KBM-7 (cell line): ENCODE results near the gene MAPK1IP1L.
A peak's percentile ranks its signal among the peaks of the same experiment; 100 is the strongest.
"Not testable (repeated sequence)": the region's sequence is repeated elsewhere in the genome, so short reads cannot be mapped to it uniquely, and the experiment has no call there.

Experiments used
- DNase-seq: peaks from one replicate; pipeline ENCODE4 v3.0.0-alpha.2; 2015
- in situ Hi-C: fragments of 300-500 bp; cut with MboI; formaldehyde crosslinking; loops from 2 replicates; pipeline ENCODE4 v1.14.3; 2020; ENCODE audit warnings: low sequenced_read_pairs, low pct_unique_long_range_greater_than_20kb, mixed read lengths

MAPK1IP1L gene

DNA sequence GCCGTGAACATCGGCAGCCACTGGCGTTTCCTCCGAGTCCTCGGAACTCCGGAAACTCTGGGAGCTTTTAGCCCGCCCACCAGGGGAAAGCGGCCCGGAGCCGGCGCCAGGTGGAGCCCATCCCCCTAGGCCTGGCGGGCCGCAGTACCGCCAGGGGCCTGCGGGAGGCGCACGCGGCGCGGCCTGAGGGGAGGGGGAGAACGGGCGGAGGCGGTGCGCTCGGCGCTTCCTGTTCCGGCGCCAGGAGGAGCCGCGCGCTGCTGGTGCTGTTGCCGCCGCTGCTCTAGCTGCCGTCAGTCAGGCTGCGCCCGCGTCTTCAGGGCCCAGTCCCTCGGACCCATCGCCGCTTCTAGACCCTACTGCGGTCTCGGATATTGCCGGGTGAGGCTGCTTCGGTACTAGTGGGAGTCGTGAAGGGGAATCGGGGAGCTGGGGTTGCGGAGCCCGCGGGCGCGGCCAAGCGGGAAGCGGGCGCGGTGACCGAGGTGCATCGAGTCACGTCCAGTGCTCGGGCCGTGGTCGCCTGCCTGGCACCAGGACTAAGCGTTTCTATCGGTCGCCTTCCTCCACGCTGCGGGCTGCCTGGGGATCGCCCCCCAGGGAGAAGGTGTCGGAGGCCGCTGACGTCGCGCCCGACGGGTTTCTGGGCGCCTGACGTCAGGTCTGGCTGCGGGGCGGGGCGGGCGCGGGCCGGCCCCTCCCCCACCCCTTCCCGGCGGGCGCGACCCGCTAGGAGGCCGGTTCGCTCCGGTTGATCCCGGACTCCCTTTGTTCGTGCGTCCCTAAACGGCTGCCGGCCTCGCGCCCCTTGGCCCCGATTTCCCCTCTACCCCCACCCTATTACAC, at the start of gene MAPK1IP1L:
MAPK1IP1L (plus strand) TSS at position 225 of the 846 bp plus-strand sequence. CDS start 10,037 bp downstream, outside the sequence.
- in situ Hi-C loops = no loop called here
- DNase-seq = peak; percentile 97

DNA sequence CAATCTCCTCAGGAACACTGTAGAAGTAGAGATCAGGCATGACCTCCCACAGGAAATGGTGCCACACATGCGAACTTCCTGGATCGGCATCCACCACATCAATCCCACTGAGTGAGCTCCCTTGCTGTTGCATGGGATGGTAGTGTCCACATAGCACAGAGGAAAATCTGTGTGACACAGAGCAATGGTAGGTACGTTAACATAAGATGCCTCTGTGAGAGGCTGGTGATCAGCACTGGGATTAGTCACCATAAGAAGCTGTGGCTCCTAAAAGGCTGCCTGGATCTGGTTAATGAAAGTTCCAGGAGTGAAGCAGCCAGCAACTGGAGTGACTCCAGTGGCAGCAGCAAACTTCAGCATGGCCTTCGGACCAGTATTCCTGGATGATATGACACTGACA, 46.4 kb upstream of the MAPK1IP1L start:
- in situ Hi-C loops = no loop called here
- DNase-seq = no peak

DNA sequence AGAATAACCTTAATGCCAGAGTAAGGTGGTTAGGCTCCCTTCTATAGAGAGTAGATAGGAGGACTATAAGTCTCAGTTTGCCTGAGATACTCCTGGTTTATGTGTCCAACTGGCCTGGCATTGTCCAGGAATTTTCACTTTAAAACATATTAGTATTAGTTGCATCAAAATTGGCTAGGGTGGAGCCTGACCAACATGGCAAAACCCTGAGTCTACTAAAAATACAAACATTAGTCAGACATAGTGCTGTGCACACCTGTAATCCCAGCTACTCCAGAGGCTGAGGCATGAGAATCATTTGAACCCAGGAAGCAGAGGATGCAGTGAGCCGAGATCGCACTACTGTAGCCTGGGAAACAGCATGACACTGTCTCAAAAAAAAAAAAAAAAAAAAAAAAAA, 36.4 kb upstream of the MAPK1IP1L start:
- in situ Hi-C loops = no loop called here
- no peak for DNase-seq

DNA sequence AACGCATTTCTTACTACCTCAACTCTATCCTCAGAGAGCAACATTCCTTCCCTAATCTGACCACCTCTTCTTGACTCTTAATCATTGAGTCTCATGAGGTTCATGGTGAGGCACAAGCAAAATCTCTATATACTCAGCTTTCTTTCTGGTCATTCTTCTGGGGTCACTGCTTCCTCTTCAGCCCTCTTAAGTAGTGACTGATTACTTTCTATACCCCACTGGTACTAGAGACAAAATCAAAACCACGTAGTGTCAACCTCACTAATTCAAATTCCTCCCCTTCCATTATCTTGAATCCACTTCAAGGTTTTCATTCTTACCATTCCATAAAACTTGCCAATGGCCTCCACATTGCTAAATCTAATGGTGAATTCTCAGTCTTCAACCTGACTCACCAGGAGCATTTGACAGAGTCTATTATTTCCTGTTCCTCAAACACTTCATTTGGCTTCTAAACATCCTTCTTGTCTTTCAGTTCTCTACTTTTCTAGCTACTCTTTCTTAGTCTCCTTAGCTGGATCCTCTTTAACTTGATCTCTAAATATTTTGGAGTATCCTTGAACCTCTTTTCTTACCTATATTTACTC, 31.4 kb upstream of the MAPK1IP1L start:
- in situ Hi-C loops = no loop called here
- DNase-seq = no peak

DNA sequence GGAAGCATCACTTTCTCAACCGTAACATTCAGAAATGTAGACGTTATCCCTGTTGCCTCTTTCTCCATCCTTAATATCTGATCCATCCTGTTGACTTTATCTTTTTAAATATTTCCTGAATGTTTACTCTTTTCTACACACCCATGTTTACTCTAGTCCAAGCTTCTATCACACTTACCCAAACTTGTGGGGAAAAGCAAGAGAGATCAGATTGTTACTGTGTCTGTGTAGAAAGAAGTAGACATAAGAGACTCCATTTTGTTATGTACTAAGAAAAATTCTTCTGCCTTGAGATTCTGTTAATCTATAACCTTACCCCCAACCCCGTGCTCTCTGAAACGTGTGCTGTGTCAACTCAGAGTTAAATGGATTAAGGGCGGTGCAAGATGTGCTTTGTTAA, 27.1 kb upstream of the MAPK1IP1L start:
- in situ Hi-C loops = not testable (repeated sequence)

DNA sequence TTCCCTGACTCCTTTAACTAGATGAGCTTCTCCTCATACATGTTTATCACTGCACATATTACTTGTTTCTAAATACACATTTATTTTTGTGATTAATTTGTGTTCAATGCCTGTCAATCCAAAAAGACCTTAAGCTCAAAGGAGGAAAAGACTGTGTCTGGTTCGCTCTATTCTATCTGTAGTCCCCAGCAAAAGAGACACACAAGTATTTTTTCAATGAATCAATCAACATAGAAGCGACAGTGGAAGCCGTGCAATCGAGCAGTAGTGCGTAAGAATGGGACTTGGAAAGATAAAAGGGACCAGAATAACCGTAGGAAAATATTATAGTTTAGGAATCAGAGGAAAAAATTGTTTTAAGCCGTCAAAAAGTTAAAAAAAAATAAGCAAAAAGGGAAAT, 25.5 kb upstream of the MAPK1IP1L start:
- in situ Hi-C loops = no loop called here
- DNase-seq = no peak

More for the DNA sequence above, 27.1 kb upstream of the MAPK1IP1L start:
- DNase-seq = not testable (repeated sequence)

DNA sequence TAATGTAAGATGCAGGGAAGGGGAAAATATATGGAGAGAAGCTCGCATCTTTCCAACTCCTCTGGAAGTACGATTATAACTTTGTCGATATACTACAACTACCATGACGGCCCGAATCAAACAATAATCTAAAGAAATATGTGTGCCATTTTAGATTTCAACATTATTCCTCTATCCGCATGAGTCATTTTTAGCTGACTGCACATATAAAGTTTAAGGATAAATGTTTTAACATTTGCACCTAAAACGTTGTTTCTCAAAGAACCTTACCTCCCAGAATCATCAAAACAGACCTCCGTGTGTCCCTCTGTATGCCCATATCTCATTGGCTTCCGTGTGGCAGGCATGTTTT, 25.0 kb upstream of the MAPK1IP1L start:
- DNase-seq = no peak
- in situ Hi-C loops = no loop called here

DNA sequence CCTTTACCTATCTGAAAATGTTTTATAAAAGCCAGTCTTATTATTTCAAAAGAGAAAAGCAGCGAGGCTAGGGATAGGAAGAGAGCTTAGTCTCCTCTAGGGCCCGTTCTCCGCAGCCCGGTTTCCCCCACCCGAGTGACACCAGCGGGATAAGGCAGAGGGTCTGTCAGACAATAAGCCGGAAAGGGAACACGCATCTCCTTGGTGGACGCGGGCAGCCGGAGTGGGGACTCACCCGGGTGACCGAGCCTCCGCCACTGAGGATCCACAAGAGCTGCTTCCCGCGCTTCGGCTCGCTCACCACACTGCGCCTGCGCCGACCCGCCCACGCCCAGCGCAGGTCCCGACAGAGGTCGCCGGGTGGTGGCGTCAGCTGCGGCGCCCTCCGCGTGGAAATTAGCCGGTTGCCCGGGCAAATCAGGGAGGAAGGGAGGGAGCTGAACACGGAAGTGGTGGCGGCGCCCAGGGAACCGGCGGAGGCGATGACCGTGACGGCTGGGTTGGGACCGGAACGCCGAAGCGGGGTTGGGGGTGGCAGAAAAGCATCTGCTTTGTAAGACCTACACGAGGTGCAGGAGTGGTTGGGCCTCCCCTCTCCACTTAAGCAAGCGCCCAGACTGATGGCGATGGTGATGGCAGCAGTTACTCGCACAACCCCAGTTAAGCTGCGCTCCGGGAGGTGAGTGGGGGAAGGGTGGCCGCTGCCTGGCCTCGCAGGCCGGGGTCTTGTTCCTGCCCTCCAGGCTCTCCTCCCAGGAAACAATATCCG, 24.5 kb upstream of the MAPK1IP1L start, which contains the start of the genes SOCS4 and WDHD1:
SOCS4 (plus strand) TSS at position 444 of the 769 bp plus-strand sequence. CDS start 15,806 bp downstream, outside the sequence.
WDHD1 (minus strand) TSS at position 307 of the 769 bp plus-strand sequence. CDS start 312 bp downstream, outside the sequence.
- in situ Hi-C loops = no loop called here
- peak; percentile 97 for DNase-seq

DNA sequence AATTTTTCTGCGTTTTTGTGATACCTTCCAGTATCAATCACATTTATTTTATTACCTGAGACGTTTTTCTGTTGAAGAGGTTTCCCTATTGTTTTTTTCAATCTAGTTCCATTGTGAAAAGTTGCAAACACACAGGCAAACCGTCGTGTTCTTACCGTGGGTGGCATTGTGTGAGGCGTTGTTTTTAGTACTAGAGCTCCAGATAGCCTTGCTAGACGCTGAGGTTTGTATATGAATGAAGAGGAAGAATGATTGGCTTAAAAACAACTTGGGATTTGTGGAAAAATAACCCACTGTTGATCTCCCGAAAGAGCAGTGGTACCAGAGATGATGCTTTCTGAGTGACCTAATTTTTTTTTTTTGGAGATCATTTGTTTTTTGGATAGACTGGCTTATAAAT, 23.4 kb upstream of the MAPK1IP1L start:
- in situ Hi-C loops = no loop called here
- no peak for DNase-seq

DNA sequence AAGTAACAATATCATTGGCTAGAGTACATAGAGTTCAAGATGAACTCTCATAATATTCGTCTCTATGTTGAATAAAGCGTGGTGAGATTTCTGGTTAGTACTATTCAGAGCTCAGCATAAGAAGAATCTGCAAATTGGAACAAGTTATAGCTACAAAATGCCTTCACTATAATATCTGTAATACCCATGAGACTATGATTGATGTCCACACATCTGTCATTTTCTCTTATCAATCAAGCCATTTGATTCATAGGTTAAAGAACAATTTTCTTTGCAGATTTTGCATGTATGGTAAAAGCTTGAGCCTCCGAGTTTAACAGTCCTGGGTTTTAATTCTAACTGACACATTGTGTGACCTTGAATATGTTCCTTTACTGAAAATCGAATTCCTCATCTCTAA, 23.0 kb upstream of the MAPK1IP1L start:
- in situ Hi-C loops = no loop called here

DNA sequence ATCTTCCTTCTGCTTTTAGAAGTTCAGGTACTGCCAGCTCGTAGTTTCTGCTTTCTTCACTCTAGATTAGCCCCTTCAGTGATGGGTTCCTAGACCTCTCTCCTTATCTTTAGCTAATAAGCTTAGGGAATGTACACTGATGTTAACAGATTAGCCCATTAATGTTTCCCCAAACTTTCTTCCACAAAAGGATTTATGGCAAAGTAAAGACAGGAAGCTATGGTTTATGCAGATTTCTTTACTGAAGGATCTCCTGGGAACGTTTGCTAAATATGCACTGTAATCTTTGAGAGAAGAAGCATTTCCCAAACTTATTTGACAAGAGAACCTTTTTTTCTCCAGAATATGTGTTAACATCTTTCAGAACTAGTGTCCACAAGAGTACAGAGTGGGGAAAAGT, 20.3 kb upstream of the MAPK1IP1L start:
- no peak for DNase-seq
- in situ Hi-C loops = no loop called here

More for the DNA sequence above, 23.0 kb upstream of the MAPK1IP1L start:
- DNase-seq = no peak

DNA sequence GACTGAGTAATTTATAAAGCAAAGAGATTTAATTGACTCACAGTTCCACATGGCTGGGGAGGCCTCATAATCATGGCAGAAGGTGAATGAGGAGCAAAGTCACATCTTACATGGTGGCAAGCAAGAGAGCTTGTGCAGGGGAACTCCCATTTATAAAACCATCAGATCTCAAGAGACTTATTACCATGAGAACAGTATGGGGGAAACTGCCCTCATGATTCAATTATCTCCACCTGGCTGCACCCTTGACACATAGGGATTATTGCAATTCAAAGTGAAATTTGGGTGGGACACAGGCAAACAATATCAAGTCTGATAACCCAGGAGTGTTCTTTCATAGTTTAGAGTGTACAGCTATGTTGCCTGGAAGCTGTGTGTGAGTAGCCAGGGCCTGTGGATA, 13.5 kb upstream of the MAPK1IP1L start:
- DNase-seq, in situ Hi-C loops: not testable (repeated sequence)

DNA sequence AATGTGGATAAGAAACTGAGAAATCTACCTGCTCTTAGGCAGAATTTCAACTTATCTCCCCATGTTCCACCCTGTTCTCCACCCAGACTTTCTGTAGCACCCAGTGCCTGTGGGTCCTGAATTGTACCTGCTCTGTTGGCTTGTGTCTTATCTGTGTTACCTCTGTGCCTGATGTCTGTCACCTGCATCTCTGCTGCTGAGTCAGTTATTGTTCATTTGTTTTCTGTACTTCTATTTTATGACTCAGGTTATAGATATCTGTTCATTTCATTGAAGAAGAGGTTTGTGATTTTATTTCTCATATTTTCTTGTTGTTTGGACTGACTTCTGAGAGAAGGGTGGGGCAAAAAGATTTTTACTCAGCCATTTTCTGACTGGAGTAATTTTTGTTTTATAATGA, 12.7 kb upstream of the MAPK1IP1L start:
- no peak for DNase-seq
- in situ Hi-C loops = no loop called here

DNA sequence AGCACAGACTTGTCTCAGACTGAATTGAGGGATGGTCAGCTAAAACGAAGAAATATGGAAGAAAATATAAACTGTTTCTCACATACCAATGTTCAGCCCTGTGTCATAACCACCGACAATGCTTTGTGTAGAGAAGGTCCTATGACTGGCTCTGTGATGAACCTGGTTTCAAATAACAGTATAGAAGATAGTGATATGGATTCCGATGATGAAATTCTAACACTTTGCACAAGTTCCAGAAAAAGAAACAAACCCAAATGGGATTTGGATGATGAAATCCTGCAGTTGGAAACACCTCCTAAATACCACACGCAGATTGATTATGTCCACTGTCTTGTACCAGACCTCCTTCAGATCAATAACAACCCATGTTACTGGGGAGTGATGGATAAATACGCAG, 7.9 kb upstream of the MAPK1IP1L start:
- in situ Hi-C loops = no loop called here
- DNase-seq = no peak

DNA sequence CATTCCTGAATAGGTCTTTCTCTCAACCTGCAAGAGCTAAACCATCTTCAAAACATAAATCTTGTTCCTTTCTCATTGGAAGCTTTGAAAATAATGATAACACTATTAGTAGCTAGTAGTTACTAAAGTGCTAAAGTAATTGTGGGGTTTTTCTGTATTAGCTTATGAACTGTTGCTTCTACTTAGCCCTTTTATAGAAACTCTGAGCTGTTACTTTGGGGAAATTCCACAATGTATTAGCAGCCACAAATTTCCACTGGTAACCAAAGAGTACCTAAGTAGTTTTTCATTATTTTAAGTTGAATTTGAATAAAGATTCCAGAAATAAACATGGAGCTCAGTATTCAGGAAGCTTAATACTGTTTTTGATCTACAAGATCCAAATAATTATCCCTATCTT, 6.4 kb upstream of the MAPK1IP1L start:
- no peak for DNase-seq
- in situ Hi-C loops = no loop called here

DNA sequence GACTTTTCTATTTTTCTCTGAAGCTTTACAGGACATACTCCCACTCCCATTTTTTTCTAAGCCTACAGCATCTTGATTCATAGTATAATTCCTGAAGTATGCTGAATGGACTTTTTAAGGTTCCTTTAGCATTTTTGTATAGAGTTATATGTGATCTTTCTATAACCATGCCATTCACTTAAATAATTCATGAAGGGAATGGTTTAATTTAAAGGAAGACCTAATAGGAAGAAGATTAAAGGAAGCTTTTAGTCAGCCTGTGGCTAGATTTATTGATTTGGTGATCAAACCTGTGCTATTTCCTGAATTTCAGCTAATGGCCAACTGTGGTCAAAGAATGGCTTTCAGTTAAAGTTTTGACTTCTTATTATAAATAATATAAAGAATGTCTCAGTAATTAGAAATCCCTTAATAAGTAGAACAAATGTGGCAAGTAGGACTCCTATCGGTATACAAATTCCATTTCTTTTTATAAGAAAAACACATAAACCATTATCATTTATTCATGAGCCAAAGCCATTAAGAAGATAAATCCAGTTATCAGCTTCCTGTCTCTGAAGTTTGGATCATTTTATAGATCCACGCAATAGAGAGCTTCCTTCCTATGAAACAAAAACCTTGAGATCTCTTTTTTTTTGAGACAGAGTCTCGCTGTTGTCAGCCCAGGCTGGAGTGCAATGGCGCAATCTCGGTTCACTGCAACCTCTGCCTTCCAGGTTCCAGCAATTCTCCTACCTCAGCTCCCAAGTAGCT, 4.0 kb upstream of the MAPK1IP1L start:
- DNase-seq = no peak
- in situ Hi-C loops = no loop called here

DNA sequence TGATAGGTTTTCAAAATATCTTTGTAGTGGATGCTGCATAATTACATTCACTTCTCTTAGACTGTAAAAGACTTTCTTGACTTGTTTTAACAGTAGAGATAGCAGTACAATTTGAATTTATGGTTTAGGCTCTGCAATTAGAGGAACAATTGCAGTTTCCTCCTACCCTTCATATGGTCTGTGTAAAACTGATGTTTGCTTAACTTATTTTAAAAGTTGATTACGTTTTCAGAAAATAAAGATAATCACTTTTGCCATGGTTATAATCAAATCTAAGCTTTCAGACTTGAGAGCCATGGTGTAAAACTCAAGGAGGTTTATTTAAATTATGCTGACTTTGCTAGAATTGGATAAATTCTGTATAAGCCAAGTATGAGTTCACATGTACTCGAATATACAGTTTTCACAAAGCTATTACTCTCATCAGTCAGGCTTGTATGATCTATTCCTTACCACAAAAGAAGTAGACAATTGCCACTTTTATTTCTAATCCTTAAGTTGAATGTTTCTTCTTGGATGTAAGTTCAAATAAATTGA, 2.5 kb upstream of the MAPK1IP1L start:
- no peak for DNase-seq
- in situ Hi-C loops = no loop called here

DNA sequence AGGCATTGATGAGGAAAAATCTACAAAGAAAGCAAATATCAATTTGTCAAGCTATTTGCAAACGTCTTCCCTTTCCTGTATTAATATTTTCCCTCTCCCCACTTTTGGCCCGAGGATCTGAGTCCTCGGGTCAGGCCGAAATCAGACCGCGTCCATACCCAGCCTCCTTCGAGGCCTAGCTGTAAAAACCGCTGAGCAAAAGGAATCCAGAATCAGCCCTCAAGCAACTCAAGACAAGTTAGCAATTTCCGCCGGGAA, 353 bp upstream of the MAPK1IP1L start:
- in situ Hi-C loops = no loop called here
- DNase-seq = no peak

DNA sequence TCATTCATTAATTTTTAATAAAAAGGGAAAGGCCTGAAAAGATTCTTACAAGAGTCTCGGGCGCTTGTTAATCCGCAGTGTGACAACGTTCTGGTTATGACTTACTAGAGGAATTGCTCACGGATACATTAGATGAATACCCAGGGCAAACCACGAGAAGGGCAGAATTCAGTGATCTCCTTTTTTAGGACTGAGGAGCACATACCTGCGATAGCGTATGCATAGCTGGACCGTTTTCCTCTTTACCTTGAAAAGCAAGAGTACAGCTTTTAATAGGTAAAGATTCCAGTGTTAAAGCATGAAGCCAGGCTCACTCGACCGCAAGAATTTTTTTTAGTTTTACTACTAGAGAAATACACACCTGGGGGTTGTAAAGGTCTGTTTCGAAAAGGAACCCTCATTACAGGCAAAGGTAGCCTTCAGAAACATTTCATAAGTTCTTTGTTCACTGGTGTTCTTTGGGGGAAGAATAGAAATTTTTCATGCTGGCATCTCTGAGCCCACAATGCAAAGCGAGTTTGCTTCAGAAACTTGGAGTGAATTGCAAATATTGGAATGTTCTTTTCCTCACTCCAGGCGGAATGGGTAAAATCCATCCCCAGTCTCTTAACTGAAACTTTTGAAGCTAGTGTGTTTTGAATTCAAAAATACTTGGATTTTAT, 953 bp downstream of the MAPK1IP1L start:
- in situ Hi-C loops = no loop called here
- no peak for DNase-seq
